ENCODE measurements around the gene BFSP2. TPM values are rescaled to one million over a fixed set of nuclear protein-coding genes. Genes with fewer than 3 reads are reported as not detected.

BFSP2 gene
- total and polyA plus RNA-seq, 2 of the 13 experiments (the other 11 are each of a cell fraction or from before 2014, with no cell fraction given), result not detected

GRCh38 chr3:133364704-133365103 is 35.2 kb upstream of the BFSP2 start (continued):
- TF ChIP-seq GPN1 (CRISPR knock-in tag; IDR thresholded peaks at IDR 0.05; ENCODE audit: borderline replicate concordance), result no peak
- no peak for TF ChIP-seq NRL (CRISPR knock-in tag; IDR thresholded peaks at IDR 0.05; ENCODE audit: borderline replicate concordance)
- no peak for TF ChIP-seq U2AF2 (IDR thresholded peaks at IDR 0.05; ENCODE audit: low read depth, low read length)
- no peak for TF ChIP-seq ZNF652 (CRISPR knock-in tag; IDR thresholded peaks at IDR 0.05; ENCODE audit: borderline replicate concordance, low read depth)

GRCh38 chr3:133366921-133367320 is 32.9 kb upstream of the BFSP2 start:
- intact Hi-C loops (cut with micrococcal nuclease; ENCODE audit: unreplicated experiment), result no loop called here
- FAIRE-seq (no peak), ATAC-seq (no peak), DNase-seq (ENCODE audit: low spot score) (no peak)
- Histone ChIP-seq H3K4me3 (replicated peaks in 1 of 3; ENCODE audit: insufficient read depth in 1 of 3, low read depth in 2 of 3, low read length in 3 of 3) (no peak overlapping the region), H3K9ac (ENCODE audit: insufficient read depth, low read depth, low read length) (no peak overlapping the region), H4K20me1 (ENCODE audit: insufficient read depth, low read length) (no peaks in the 10 kb centered on the region), H3K4me2 (ENCODE audit: low read depth, low read length) (no peak overlapping the region), H2AFZ (ENCODE audit: low read length) (no peak overlapping the region), H3K27ac (ENCODE audit: extremely low read length, insufficient read depth, low read length) (no peak overlapping the region), H3K79me2 (ENCODE audit: insufficient read depth, low read length) (no peaks in the 10 kb centered on the region), H3K27me3 (ENCODE audit: control insufficient read depth in 1 of 2, insufficient read depth in 2 of 2, low read length in 2 of 2) (no peaks in the 10 kb centered on the region; a peak in 2 of 5 replicates), H3K4me1 (ENCODE audit: insufficient read depth, low read length) (no peaks in the 10 kb centered on the region), H3K36me3 (replicated peaks in 1 of 2; ENCODE audit: control insufficient read depth in 1 of 2, insufficient read depth in 2 of 2, low read length in 2 of 2) (no peaks in the 10 kb centered on the region), H3K9me3 (ENCODE audit: low read length) (no peaks in the 10 kb centered on the region)
- TF ChIP-seq ZNF777 (CRISPR knock-in tag; IDR thresholded peaks at IDR 0.05), result no peak
- no peak for TF ChIP-seq IRF1 (CRISPR knock-in tag; IDR thresholded peaks at IDR 0.05; ENCODE audit: low read depth)
- TF ChIP-seq FOXP1 (IDR thresholded peaks at IDR 0.05), result no peak
- TF ChIP-seq FOXP1 (CRISPR knock-in tag; IDR thresholded peaks at IDR 0.05), result no peak
- TF ChIP-seq ZMAT3 (CRISPR knock-in tag; conservative IDR thresholded peaks at IDR 0.05), result no peak
- no peak for TF ChIP-seq ZBTB38 (CRISPR knock-in tag; IDR thresholded peaks at IDR 0.05)
- no peak for TF ChIP-seq ZNF878 (CRISPR knock-in tag; IDR thresholded peaks at IDR 0.05)
- TF ChIP-seq LCORL (IDR thresholded peaks at IDR 0.05), result no peak
- no peak for TF ChIP-seq LCORL (CRISPR knock-in tag; IDR thresholded peaks at IDR 0.05)
- TF ChIP-seq ZNF276 (CRISPR knock-in tag; IDR thresholded peaks at IDR 0.05; ENCODE audit: low read depth), result no peak
- TF ChIP-seq ELF1 (CRISPR knock-in tag; IDR thresholded peaks at IDR 0.05), result no peak
- TF ChIP-seq CEBPG (CRISPR knock-in tag; IDR thresholded peaks at IDR 0.05), result no peak
- no peak for TF ChIP-seq PHF5A (CRISPR knock-in tag; IDR thresholded peaks at IDR 0.05; ENCODE audit: low read depth, unreplicated experiment)
- TF ChIP-seq TFAP4 (IDR thresholded peaks at IDR 0.05; ENCODE audit: borderline replicate concordance, low read depth), result no peak
- 25% methylated on average over 2 of the region's 2 CpGs for WGBS (ENCODE audit: low lambda C conversion rate)
- BruUV-seq (replicated peaks), result no TSS peak
- ChIA-PET POLR2A (no interaction called here), CTCF (ENCODE audit: low intra/inter-chr PET ratio, low total read pairs) (no interaction called here)
- in situ Hi-C loops (cut with HindIII; ENCODE audit: extremely low pct_ligation_motif_present, low pct_unique_long_range_greater_than_20kb), result no loop called here
